ENCODE data around the gene JOSD2. TPM values are rescaled to one million over a fixed set of nuclear protein-coding genes. Genes with fewer than 3 reads are reported as not detected.

JOSD2 gene
- total RNA-seq, 1 donor = 22.8 TPM

- Histone ChIP-seq H2AFZ (ENCODE audit: low read length) (no peak overlapping the region), H3K4me3 (ENCODE audit: insufficient read depth, low read length) (no peak overlapping the region), H4K20me1 (ENCODE audit: insufficient read depth, low read length) (no peaks in the 10 kb centered on the region), H3K79me2 (ENCODE audit: insufficient read depth, low read length) (no peaks in the 10 kb centered on the region), H3K9me3 (ENCODE audit: low read depth, low read length) (no peaks in the 10 kb centered on the region), H3K36me3 (ENCODE audit: insufficient read depth, low read length) (no peaks in the 10 kb centered on the region), H3K27ac (ENCODE audit: low read depth, low read length) (no peak overlapping the region), H3K27me3 (ENCODE audit: insufficient read depth, low read length) (peaks cover 13% of the 10 kb centered on the region), H3K4me1 (ENCODE audit: insufficient read depth, low read length) (peaks cover 8% of the 10 kb centered on the region), H3K4me2 (ENCODE audit: insufficient read depth, low read length) (peak overlapping the region; percentile 14)
- DNase-seq (ENCODE audit: insufficient read length, low spot score, missing footprints) = peak; percentile 90
- TF ChIP-seq, protein P1, sequence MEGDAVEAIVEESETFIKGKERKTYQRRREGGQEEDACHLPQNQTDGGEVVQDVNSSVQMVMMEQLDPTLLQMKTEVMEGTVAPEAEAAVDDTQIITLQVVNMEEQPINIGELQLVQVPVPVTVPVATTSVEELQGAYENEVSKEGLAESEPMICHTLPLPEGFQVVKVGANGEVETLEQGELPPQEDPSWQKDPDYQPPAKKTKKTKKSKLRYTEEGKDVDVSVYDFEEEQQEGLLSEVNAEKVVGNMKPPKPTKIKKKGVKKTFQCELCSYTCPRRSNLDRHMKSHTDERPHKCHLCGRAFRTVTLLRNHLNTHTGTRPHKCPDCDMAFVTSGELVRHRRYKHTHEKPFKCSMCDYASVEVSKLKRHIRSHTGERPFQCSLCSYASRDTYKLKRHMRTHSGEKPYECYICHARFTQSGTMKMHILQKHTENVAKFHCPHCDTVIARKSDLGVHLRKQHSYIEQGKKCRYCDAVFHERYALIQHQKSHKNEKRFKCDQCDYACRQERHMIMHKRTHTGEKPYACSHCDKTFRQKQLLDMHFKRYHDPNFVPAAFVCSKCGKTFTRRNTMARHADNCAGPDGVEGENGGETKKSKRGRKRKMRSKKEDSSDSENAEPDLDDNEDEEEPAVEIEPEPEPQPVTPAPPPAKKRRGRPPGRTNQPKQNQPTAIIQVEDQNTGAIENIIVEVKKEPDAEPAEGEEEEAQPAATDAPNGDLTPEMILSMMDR (IDR thresholded peaks at IDR 0.05; ENCODE audit: extremely low read depth, low read depth, low read length) = no peak
Measured at GRCh38 chr19:50460161-50460765, 50.7 kb downstream of the JOSD2 start.

DNA sequence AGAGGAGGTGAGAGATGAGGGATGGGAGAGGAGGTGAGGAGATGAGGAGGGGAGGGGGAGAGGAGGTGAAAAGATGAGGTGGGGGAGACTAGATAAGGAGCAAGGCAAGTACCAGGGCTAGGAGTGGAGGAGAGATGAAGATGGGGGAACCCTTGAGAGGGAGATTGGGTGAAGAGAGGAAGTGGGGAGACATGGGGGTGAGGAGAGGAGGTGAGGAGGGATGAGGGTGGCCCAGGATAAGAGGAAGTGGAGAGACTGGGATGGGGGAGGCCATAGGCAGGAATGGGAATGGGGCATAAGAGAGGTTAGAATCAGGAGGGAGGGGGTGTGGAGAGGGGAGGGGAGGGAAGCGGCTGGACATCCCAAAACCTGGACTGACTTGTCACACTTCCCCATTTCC lies 51.4 kb downstream of the JOSD2 start:
- no peaks in the 10 kb centered on the region for H4K20me1 ChIP-seq (ENCODE audit: insufficient read depth, low read length)
- no peaks in the 10 kb centered on the region for H3K79me2 ChIP-seq (ENCODE audit: insufficient read depth, low read length)
- H3K27ac ChIP-seq (ENCODE audit: low read depth, low read length) = no peak overlapping the region
- peaks cover 8% of the 10 kb centered on the region for H3K4me1 ChIP-seq (ENCODE audit: insufficient read depth, low read length)
- no peaks in the 10 kb centered on the region for H3K36me3 ChIP-seq (ENCODE audit: insufficient read depth, low read length)
- H2AFZ ChIP-seq (ENCODE audit: low read length) = no peak overlapping the region
- no peak overlapping the region for H3K4me2 ChIP-seq (ENCODE audit: insufficient read depth, low read length)
- TF ChIP-seq, protein P1 (IDR thresholded peaks at IDR 0.05; ENCODE audit: extremely low read depth, low read depth, low read length) = no peak
- no peak overlapping the region for H3K4me3 ChIP-seq (ENCODE audit: insufficient read depth, low read length)
- H3K9me3 ChIP-seq (ENCODE audit: low read depth, low read length) = no peaks in the 10 kb centered on the region
- H3K27me3 ChIP-seq (ENCODE audit: insufficient read depth, low read length) = peaks cover 13% of the 10 kb centered on the region
- peak; percentile 42 for DNase-seq (ENCODE audit: insufficient read length, low spot score, missing footprints)

DNA sequence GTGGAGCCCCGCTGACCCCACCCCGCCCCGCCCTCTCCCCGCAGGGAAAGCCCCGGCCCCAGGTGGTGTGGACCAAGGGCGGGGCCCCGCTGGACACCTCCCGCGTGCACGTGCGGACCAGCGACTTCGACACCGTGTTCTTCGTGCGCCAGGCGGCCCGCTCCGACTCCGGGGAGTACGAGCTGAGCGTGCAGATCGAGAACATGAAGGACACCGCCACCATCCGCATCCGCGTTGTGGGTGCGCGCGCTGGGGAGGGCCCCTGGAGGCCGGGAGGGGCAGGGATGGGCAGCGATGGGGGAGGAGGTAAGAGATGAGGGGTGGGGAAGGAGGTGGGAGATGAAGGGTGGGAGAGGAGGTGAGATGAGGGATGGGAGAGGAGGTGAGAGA lies 51.9 kb downstream of the JOSD2 start:
- Histone ChIP-seq H3K27ac (ENCODE audit: low read depth, low read length) (no peak overlapping the region), H3K4me2 (ENCODE audit: insufficient read depth, low read length) (no peak overlapping the region), H3K27me3 (ENCODE audit: insufficient read depth, low read length) (peaks cover 13% of the 10 kb centered on the region), H2AFZ (ENCODE audit: low read length) (no peak overlapping the region), H3K9me3 (ENCODE audit: low read depth, low read length) (no peaks in the 10 kb centered on the region), H3K4me3 (ENCODE audit: insufficient read depth, low read length) (no peak overlapping the region), H3K36me3 (ENCODE audit: insufficient read depth, low read length) (no peaks in the 10 kb centered on the region), H4K20me1 (ENCODE audit: insufficient read depth, low read length) (no peaks in the 10 kb centered on the region), H3K79me2 (ENCODE audit: insufficient read depth, low read length) (no peaks in the 10 kb centered on the region), H3K4me1 (ENCODE audit: insufficient read depth, low read length) (peaks cover 8% of the 10 kb centered on the region)
- peak; percentile 52 for DNase-seq (ENCODE audit: insufficient read length, low spot score, missing footprints)
- TF ChIP-seq, protein P1 (IDR thresholded peaks at IDR 0.05; ENCODE audit: extremely low read depth, low read depth, low read length) = no peak

DNA sequence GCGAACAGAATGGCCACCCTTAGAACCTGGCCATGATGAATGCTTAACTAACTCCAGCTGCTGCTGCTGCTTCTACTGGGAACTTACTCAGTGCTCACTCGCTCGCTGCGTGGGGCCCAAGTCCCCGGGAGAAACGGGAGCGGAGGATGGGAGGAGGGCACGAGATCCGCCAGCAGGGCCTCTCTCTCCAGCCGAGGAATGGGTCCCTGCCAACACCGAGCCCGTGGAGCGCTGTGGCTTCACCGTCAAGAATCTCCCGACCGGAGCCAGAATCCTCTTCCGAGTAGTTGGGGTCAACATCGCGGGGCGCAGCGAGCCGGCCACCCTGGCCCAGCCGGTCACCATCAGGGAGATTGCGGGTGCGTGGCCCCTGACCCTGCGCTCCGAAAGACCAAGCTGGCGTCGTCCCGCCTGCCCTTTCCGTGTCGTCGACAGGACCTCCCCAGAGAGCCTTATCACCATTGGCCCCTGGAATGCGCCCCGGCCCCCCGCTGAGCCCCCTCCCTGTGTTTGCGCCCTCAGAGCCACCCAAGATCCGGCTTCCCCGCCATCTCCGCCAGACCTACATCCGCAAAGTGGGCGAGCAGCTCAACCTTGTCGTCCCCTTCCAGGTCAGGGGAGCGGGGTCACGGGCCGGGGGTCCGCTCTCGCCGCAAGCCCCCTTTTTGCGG lies 52.5 kb downstream of the JOSD2 start:
- H3K4me1 ChIP-seq (ENCODE audit: insufficient read depth, low read length) = peaks cover 8% of the 10 kb centered on the region
- TF ChIP-seq, protein P1 (IDR thresholded peaks at IDR 0.05; ENCODE audit: extremely low read depth, low read depth, low read length) = no peak
- H3K27ac ChIP-seq (ENCODE audit: low read depth, low read length) = no peak overlapping the region
- H4K20me1 ChIP-seq (ENCODE audit: insufficient read depth, low read length) = no peaks in the 10 kb centered on the region
- no peaks in the 10 kb centered on the region for H3K9me3 ChIP-seq (ENCODE audit: low read depth, low read length)
- no peaks in the 10 kb centered on the region for H3K79me2 ChIP-seq (ENCODE audit: insufficient read depth, low read length)
- H3K36me3 ChIP-seq (ENCODE audit: insufficient read depth, low read length) = no peaks in the 10 kb centered on the region
- H3K27me3 ChIP-seq (ENCODE audit: insufficient read depth, low read length) = peaks cover 13% of the 10 kb centered on the region
- H2AFZ ChIP-seq (ENCODE audit: low read length) = no peak overlapping the region
- H3K4me3 ChIP-seq (ENCODE audit: insufficient read depth, low read length) = no peak overlapping the region
- DNase-seq (ENCODE audit: insufficient read length, low spot score, missing footprints) = peak; percentile 88
- H3K4me2 ChIP-seq (ENCODE audit: insufficient read depth, low read length) = no peak overlapping the region

Data from osteoblast (primary cell).